ENCODE measurements around the gene EPB42. TPM values are rescaled to one million over a fixed set of nuclear protein-coding genes. Genes with fewer than 3 reads are reported as not detected.

Gene EPB42
- total RNA-seq, 1 experiment from 2014 or later = not detected

DNA sequence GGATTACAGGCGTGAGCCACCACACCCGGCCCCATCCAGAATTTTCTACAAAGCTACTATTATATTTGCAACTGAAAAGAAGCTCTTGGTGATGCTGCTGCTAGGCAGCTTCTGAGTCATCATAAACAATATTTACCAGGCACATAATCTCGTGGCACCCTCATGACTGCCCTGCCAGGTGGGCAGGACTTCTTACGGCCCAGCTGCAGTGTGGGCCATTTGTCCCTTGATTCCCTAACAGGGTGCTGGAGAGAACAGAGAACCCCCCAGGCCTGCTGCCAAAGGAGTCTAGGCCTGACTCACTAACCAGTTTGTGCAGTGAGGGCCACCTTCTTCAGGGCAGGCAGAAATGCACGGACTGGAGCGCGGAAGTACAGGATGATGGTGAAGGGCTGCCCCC lies 4.9 kb downstream of the EPB42 start:
- H4K91ac ChIP-seq (ENCODE audit: insufficient read length, low read depth, low read length) = no peak overlapping the region
- no peak overlapping the region for H2AFZ ChIP-seq (ENCODE audit: low read length)
- no peak overlapping the region for H3K4ac ChIP-seq (ENCODE audit: low read depth, low read length)
- WGBS (ENCODE audit: extremely low coverage, insufficient read length, low lambda C conversion rate) = no CpG with 5 or more reads among the region's 7 CpGs
- Mint-ChIP-seq H3K4me3 (no peak overlapping the region), H3K9me3 (no peaks in the 10 kb centered on the region), H3K36me3 (ENCODE audit: insufficient read depth in 1 of 3, low read depth in 3 of 3) (no peaks in the 10 kb centered on the region), H3K4me1 (peaks cover 9 to 15% of the 10 kb centered on the region in 2 experiments), H3K27me3 (ENCODE audit: low read depth) (peaks cover 1% of the 10 kb centered on the region; the same call in 1 of the 2 replicates), H3K27ac (no peak overlapping the region)
- no peak overlapping the region for H3T11ph ChIP-seq (ENCODE audit: low read length)
- no peak overlapping the region for H4K5ac ChIP-seq (ENCODE audit: insufficient read length, low read depth, low read length)
- no peak overlapping the region for H2BK12ac ChIP-seq (ENCODE audit: insufficient read length, low read depth, low read length)
- H2AK5ac ChIP-seq (ENCODE audit: insufficient read length, low read length) = no peak overlapping the region
- H3K79me2 ChIP-seq (ENCODE audit: insufficient read depth, low read length) = no peaks in the 10 kb centered on the region
- H3K9ac ChIP-seq (ENCODE audit: extremely low read depth, insufficient read length, low read length) = no peak overlapping the region
- H3K27me3 ChIP-seq (ENCODE audit: insufficient read depth, low read length) = no peaks in the 10 kb centered on the region
- no peak overlapping the region for H2BK5ac ChIP-seq (ENCODE audit: insufficient read length, low read length)
- H3K18ac ChIP-seq (ENCODE audit: insufficient read length, low read depth, low read length) = no peak overlapping the region
- H3K23ac ChIP-seq (ENCODE audit: insufficient read length, low read depth, low read length) = no peak overlapping the region
- H3K4me1 ChIP-seq (ENCODE audit: insufficient read depth, low read length) = no peaks in the 10 kb centered on the region
- no peak overlapping the region for H2BK120ac ChIP-seq (ENCODE audit: low read depth, low read length, poor library complexity, severe bottlenecking)
- H3K23me2 ChIP-seq (ENCODE audit: insufficient read length, low read depth, low read length, poor library complexity, severe bottlenecking) = no peaks in the 10 kb centered on the region
- no peak overlapping the region for H4K8ac ChIP-seq (replicated peaks; ENCODE audit: insufficient read length, low read depth, low read length)
- H3K79me1 ChIP-seq (ENCODE audit: insufficient read depth, low read depth, low read length, poor library complexity, severe bottlenecking) = no peaks in the 10 kb centered on the region
- no peak overlapping the region for H3K4me2 ChIP-seq (ENCODE audit: insufficient read depth, insufficient read length, low read length)
- DNase-seq = no peak
- H4K20me1 ChIP-seq (ENCODE audit: control insufficient read depth, insufficient read depth, insufficient read length) = no peaks in the 10 kb centered on the region
- no peaks in the 10 kb centered on the region for H3K9me3 ChIP-seq (ENCODE audit: control insufficient read depth, low read depth, low read length)
- H3K56ac ChIP-seq (ENCODE audit: insufficient read length, low read depth, low read length) = no peak overlapping the region
- H3K14ac ChIP-seq (ENCODE audit: insufficient read depth, low read length) = no peak overlapping the region; the same call in 1 of the 2 replicates
- H2BK20ac ChIP-seq (ENCODE audit: low read depth, low read length, poor library complexity, severe bottlenecking) = no peak overlapping the region
- no peak for TF ChIP-seq CTCF (conservative IDR thresholded peaks at IDR 0.05)
- no peak overlapping the region for H3K27ac ChIP-seq (ENCODE audit: insufficient read length, low read depth, low read length)
- H2BK15ac ChIP-seq (ENCODE audit: low read depth, low read length) = no peak overlapping the region
